HCEC 1CT (cell line): ENCODE measurements around the gene LTF.
"Not testable (repeated sequence)": the region's sequence is repeated elsewhere in the genome, so short reads cannot be mapped to it uniquely, and the experiment has no call there.

Experiments
- DNase-seq: peaks from one replicate; pipeline ENCODE4 v3.0.0-alpha.2; 2017

Gene LTF

GRCh38 chr3:46440531-46441294 is 24.0 kb downstream of the LTF start:
- DNase-seq, result no peak

GRCh38 chr3:46438831-46439230 is 25.9 kb downstream of the LTF start:
- no peak for DNase-seq

- no peak for DNase-seq
Measured at GRCh38 chr3:46435081-46435726, 29.5 kb downstream of the LTF start.

DNA sequence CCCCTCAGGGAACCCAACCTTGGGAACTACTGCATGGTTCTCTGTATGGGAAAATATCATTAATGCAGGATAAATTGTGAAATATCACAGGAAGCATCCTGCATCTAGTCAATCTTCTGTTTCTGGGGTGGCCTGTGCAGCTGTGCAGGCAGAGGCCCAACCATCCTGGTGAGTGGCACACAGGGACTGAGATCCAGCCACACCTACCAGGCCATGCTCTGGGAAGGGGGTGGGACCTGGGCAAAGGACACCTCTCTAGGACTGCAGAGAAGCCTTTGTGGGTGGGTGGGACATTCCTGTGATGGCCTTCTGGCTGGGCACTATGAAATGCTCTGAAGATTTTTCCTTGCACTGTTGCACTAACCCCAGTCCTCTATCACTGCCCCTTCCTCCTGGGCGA is 30.9 kb downstream of the LTF start:
- no peak for DNase-seq

- not testable (repeated sequence) for DNase-seq
Measured at GRCh38 chr3:46433118-46433517, 31.6 kb downstream of the LTF start.

GRCh38 chr3:46431905-46432304 is 32.8 kb downstream of the LTF start:
- DNase-seq, result not testable (repeated sequence)

GRCh38 chr3:46430879-46431278 is 33.8 kb downstream of the LTF start:
- not testable (repeated sequence) for DNase-seq

DNA sequence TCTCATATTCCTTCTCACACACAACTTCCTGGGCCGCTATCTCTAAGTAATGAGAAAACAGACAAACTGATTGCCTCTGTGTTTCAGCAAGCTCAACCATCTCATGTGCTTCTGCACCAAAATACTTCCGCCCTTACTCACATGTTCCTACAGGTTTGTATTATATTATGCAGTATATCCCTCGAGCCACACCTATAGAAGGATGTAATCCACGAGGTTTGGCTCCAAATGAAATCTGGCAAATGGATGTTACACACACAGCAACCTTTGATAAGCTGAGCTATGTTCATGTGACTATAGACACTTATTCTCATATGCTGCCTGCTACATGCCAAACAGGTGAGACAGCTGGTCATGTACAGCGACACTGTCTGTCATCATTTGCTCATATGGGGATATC is 35.0 kb downstream of the LTF start:
- DNase-seq, result no peak

DNA sequence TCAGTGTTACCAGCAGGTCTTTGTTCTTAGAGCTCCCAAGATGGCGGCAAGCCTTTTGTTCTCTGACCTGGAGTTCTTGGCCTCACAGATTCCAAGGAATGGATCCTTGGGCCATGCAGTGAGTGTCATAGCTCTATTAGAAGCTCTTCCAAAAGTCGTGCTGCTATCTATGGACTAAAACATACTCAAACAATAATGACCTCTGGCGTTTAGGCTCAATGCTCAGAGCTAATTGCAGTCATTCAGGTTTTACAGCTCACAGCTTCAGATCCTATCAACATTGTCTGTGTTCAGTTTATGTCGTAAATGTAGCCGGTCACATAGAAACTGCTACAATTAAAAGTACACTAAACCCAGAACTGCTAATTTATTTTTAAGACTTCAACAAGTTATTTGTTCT is 35.5 kb downstream of the LTF start:
- no peak for DNase-seq

GRCh38 chr3:46427916-46428833 is 36.5 kb downstream of the LTF start:
- DNase-seq, result no peak

DNA sequence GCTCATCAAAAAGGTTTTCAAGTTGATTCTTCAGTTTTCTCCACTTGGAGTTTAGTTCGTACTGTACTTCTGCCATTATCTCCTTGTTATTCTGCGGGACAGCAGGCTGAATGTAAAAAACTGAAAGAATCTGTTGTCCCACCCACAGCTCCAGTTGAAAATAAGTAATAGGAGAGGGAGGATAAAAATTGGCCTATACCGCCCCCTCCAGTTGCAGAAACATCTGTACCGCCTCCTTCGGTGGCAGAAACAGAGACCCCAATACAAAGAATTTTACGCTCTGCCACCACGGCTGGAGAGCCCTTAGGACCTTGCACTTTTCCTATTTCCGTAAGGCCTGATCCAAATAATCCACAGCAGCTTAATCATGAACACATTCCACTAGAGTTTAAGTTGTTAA is 37.3 kb downstream of the LTF start:
- not testable (repeated sequence) for DNase-seq

- not testable (repeated sequence) for DNase-seq
Measured at GRCh38 chr3:46426476-46426875, 38.2 kb downstream of the LTF start.

DNA sequence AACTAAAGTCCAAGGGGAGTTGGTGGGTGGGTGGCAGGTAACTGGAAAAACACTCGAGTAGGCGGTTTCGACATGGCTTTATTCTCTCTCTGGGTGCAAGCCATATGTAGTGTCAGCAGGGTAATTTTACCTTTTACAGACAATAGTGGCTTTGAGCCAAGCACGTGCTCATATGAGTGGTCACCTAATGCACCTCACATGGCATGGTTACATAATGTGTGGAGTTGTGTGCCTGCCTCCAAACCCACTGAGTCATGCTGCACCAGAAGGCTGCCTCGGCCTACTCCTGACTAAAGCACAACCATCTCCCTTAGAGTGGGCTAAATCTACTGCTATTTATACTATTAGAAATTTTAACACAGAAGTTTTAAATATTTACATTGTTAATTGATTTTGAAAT is 41.1 kb downstream of the LTF start:
- peak; percentile 26 for DNase-seq

DNA sequence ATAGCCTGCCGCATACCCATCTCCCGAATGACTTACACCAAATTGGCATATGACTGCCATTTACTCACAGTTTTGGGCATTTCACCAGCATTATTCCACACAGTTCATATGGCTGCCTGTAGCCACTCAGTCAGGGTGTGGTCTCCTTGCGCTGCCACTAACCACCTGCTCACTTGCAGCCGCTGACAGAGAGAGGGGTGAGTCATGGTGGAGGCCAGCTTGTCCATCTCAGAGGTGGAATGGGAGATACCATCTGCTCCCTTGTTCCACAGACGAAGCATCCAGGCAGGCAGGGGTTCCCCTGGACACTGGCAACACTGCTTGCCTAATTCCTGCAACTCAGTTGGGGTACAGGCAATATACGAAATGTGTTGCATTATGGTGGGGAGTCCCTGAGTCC is 42.1 kb downstream of the LTF start:
- DNase-seq, result peak; percentile 57

GRCh38 chr3:46420931-46421330 is 43.8 kb downstream of the LTF start:
- no peak for DNase-seq

- no peak for DNase-seq
Measured at GRCh38 chr3:46419816-46420215, 44.9 kb downstream of the LTF start.

DNA sequence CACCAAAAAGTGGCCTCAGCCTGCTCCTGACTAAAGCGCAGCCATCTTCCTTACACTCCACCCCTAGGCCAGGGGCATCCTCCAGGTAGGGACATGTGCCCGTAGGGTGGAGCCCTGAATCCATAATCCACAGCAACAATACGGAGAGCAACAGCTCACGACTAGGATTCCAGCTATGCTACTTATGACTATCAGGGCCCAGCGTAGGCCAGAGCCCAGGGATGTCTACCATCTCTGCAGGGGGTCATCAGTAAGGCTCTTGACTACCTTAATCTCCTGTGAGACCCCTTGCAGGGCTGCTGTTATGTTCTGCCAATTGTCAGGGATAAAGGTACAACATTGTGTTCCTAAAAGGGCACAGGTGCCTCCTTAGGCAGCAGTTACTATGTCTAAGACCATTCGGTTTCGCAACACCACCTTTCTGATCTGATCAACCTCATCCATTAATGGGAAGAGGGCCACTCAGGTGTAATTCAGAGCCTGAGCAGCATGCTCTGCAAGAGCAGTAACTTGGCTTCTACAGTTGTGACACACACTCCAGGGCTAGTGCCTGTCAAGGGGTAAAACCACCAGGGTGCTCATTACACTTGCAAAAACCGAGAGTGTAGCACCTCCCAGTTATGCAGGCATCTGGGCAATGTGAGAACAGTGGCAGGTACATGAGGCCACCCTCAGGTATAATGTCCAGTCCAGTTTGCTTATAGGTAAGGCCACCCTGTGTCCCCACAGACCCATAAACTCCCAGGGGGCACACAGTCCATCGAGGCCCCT is 46.7 kb downstream of the LTF start:
- no peak for DNase-seq

DNA sequence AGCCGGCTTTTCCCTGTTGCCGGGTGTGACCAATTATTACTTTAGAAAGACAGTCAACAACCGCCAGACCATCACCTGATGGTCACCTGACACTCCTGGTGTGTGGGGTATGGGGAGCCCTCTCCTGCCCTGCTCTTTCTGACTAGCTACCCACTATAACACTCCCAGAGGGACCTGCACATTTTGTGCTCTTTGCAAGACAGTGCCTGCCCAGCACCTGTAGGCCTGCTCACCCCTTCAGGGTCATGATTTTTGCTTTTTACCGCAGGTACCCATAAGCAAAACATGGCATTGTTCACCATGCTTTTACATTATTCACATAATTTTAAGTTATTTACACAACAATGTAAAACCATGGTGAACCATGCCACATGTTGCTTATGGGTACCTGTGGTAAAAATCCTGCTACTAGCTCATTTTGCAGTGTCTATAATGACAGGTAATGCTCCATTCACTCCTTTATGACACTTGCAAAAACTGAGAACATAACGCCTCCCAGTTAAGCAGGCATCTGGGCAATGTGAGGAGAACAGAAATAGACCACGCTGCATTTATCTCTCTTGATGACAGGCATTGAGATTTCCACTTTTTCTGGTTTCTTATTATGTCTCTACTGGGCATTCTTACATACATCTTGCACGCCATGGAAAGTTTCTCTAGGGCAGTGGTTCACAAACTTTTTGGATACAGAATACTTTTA is 47.7 kb downstream of the LTF start:
- DNase-seq, result no peak

DNA sequence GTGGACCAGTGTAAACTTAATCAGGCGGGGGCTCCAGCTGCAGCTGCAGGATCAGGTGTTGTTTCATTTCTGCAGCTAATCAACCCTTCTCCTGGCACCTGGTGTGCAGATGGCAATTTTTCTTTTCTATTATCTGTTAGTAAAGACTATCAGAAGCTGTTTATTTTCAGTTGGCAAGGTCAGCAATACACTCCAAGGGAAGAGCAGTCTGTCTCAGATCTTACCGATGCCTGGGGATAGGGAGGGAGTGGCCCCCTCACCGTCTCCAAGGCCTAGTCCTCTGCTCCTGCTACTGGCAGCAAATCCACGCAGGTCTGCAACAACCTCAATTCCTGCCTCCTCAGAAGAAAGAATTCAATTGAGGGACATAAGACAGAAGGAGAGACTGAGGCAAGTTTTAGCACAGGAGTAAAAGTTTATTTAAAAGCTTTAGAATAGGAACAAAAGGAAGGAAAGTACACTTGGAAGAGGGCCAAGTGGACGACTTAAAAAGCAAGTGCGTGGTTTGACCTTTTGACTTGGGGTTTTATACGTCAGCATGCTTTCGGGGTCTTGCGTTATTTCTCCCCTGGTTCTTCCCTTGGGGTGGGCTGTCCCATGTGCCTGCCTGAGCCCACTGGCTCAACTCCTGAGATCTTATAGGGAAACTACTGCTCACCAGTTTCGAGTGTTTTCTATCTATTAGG is 48.4 kb downstream of the LTF start:
- no peak for DNase-seq

DNA sequence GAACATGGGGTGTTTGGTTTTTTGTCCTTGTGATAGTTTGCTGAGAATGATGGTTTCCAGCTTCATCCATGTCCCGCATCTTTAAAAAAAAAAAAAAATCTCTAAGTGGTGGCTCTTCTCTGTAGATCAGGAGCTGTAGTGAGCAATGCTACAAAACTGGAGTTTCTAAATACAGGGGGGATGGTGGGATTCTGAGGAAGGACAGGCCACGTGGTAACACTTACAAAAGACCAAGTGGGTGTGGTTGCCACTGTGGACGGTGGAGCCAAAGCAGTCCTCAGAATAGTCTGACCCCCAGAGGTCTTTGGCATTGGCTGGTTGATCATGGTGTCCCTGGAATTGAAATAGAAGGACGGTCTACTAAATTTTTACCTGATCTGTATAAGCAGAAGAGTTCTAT is 50.0 kb downstream of the LTF start:
- no peak for DNase-seq

GRCh38 chr3:46413951-46414350 is 50.8 kb downstream of the LTF start:
- no peak for DNase-seq
